ENCODE results near the gene ADGRA3. TPM values are rescaled to one million over a fixed set of nuclear protein-coding genes. Genes with fewer than 3 reads are reported as not detected.
A peak's percentile ranks its signal among the peaks of the same experiment; 100 is the strongest.
"Not testable (repeated sequence)": the region's sequence is repeated elsewhere in the genome, so short reads cannot be mapped to it uniquely, and the experiment has no call there.

Gene ADGRA3
- polyA plus RNA-seq, 1 donor from 2014 or later = 0.14 TPM

DNA sequence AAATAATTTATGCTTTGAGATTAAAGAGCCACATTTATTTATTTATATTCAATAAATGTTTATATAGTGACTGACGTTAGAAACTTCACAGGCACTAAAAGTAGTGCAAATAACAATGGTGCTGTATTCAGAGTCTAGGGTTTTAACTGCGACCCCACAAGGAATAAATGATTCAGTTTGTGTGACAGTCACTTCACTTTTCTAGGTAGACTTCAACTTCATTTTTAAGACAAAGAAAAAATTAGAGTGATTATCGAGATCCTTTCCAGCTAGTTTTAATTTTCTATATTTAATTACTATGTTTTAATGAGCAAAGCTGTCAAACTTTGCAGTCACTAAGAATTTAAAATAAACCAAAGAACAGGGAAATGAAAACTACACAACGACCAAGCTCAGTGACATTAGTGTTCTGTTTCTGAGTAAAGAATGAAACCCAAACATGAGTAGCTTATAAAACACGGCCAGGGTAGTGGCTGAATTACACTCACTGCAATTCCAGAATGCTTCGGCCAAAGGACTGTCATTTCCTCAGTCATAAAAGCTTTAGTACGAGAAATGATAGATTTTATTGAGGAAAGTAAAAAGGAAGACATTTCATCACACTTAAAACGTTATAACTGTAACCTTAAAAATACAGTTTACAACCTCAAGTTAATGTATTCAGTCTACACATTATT lies 38.6 kb downstream of the ADGRA3 start:
- no peak overlapping the region for H3K27ac Mint-ChIP-seq

DNA sequence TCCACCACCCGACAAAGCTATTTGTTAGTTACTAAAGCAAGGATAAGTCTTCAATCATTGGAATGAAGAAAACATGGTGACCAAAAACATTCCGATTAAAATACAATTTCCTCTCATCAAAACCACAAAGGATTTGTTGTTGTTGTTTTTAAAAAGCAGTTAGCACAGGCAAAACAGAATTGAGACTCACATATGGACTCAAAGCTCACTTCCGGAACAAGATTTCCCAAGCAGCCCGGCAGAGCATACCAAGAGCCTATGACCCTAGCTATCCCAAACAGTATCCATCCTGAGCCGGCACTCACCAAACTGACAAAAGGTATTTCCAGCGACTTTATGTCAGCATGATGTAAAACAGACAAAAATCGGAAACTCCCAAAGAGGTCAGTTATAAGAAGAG lies 39.9 kb downstream of the ADGRA3 start:
- Mint-ChIP-seq H3K36me3 (no peaks in the 10 kb centered on the region), H3K4me1 (no peaks in the 10 kb centered on the region)

More for the DNA sequence above, 38.6 kb downstream of the ADGRA3 start:
- H3K4me3 Mint-ChIP-seq = no peak overlapping the region
- no peaks in the 10 kb centered on the region for H3K27me3 Mint-ChIP-seq
- peaks cover 0 to 4% (median 4%) of the 10 kb centered on the region in 3 donors for H3K9me3 Mint-ChIP-seq
- no peaks in the 10 kb centered on the region for H3K36me3 Mint-ChIP-seq
- no peaks in the 10 kb centered on the region for H3K4me1 Mint-ChIP-seq

DNA sequence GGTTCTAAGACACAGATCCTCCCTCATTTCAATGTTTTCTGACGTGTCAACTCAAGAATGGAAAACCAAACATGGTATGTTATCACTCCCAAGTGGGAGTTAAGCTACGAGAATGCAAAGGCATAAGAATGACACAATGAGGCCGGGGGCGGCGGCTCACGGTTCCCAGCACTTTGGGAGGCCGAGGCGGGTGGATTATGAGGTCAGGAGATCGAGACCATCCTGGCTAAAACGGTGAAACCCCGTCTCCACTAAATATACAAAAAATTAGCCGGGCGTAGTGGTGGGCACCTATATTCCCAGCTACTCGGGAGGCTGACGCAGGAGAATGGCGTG lies 40.6 kb downstream of the ADGRA3 start:
- H3K36me3 Mint-ChIP-seq, H3K27me3 Mint-ChIP-seq, H3K27ac Mint-ChIP-seq, H3K4me1 Mint-ChIP-seq, H3K9me3 Mint-ChIP-seq, H3K4me3 Mint-ChIP-seq: not testable (repeated sequence)

More for the DNA sequence above, 39.9 kb downstream of the ADGRA3 start:
- no peak overlapping the region for H3K27ac Mint-ChIP-seq
- H3K9me3 Mint-ChIP-seq = peaks cover 0 to 4% (median 4%) of the 10 kb centered on the region in 3 donors
- H3K4me3 Mint-ChIP-seq = no peak overlapping the region
- no peaks in the 10 kb centered on the region for H3K27me3 Mint-ChIP-seq

DNA sequence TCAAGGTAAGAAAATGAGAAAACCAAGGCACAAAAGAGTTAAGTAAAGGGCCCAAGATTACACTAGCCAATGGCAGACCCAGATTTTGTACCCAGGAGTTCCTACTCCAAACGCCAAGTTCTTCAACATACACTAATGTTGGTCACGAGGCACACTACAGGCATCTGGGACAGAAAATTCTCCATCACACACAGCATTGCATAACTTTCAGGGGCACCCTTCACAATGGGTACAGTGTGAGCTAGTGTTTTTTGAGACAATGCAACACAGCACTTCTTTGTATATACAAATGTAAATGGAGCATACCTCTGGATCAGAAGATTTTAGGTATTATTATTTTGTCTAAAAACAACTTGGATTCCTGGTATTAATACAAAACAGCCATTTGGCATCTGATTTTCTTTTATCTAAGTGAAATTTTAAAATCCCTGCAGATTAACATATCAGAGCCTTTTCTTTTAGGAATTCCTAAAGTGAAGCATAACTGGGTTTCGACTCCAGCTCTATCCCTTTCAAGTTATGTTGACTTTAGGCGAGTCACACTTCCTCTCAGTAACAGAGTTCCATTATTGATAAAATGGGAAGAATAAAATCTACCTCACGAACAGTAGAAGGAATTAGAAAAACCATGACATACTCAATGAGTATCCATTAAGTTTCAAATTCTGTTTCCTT lies 41.1 kb downstream of the ADGRA3 start:
- Mint-ChIP-seq H3K4me1 (no peaks in the 10 kb centered on the region), H3K36me3 (no peaks in the 10 kb centered on the region), H3K4me3 (no peak overlapping the region), H3K27me3 (no peaks in the 10 kb centered on the region), H3K27ac (no peak overlapping the region), H3K9me3 (peaks cover 0 to 4% (median 4%) of the 10 kb centered on the region in 3 donors)

DNA sequence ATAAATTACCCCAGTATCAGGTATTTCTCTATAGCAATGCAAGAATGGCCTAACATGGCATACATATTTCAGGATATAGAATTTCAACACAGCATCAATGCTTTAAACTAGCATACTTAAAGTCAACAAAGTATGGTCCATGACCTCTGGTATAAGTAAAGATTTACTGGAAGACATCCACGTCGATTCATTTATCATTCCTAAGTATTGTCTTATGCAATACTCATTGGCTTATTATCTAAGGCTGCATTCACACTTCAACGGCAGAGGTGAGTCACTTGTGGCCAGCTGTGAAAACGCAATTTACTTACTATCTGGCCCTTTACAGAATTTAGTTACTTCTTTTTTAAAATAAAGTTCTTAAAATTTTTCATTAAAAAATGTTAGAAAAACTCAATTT lies 42.6 kb downstream of the ADGRA3 start:
- Mint-ChIP-seq H3K27ac (no peak overlapping the region), H3K4me1 (no peaks in the 10 kb centered on the region), H3K4me3 (no peak overlapping the region), H3K36me3 (no peaks in the 10 kb centered on the region), H3K27me3 (no peaks in the 10 kb centered on the region), H3K9me3 (peaks cover 0 to 8% (median 2%) of the 10 kb centered on the region in 3 donors)

DNA sequence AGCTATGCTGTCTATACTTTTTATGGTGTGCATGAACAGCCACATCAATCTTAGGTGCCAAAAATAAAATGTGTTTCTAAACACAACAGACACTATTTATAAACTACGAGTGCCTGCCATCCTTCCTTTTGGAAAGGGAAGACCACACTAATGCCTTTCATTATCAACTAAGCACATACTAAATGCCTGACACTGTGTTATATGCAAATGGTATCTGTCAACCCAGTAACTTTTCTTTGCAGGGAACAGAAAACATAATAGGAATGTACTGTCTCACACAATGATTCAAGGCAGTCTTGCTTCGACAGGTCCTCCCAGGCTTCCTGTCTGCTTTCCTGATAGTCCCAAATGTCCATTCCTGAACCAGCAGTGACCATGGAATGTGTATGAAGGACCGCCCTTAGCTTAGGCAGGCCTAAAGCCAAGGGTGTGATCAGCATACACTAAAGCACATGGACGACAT lies 43.8 kb downstream of the ADGRA3 start:
- Mint-ChIP-seq H3K36me3 (no peaks in the 10 kb centered on the region), H3K27me3 (no peaks in the 10 kb centered on the region), H3K4me1 (no peaks in the 10 kb centered on the region), H3K27ac (no peak overlapping the region), H3K4me3 (no peak overlapping the region), H3K9me3 (peaks cover 0 to 4% (median 3%) of the 10 kb centered on the region in 3 donors)

DNA sequence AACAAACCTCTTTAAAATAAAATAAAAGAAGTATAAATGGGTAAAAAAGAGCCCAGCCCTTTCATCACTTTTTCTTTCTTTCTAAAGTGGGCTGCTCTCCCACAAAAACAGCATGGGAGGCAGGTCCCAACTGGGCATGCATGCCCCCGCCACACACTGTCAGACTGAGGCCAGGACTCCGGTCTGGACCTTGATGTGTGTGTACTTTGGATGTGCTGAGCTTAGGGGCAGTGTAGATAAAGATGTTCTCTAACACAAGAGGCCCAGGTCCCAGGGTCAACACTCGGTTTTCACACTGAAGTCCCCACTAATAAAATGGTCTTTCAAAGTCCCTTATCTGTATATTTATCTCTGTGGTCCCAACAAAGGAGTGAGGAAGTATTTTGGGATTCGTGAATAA lies 44.4 kb downstream of the ADGRA3 start:
- H3K4me3 Mint-ChIP-seq = no peak overlapping the region
- H3K27ac Mint-ChIP-seq = no peak overlapping the region
- H3K9me3 Mint-ChIP-seq = peaks cover 0 to 4% (median 3%) of the 10 kb centered on the region in 3 donors
- no peaks in the 10 kb centered on the region for H3K27me3 Mint-ChIP-seq
- H3K36me3 Mint-ChIP-seq = no peaks in the 10 kb centered on the region
- H3K4me1 Mint-ChIP-seq = no peaks in the 10 kb centered on the region

DNA sequence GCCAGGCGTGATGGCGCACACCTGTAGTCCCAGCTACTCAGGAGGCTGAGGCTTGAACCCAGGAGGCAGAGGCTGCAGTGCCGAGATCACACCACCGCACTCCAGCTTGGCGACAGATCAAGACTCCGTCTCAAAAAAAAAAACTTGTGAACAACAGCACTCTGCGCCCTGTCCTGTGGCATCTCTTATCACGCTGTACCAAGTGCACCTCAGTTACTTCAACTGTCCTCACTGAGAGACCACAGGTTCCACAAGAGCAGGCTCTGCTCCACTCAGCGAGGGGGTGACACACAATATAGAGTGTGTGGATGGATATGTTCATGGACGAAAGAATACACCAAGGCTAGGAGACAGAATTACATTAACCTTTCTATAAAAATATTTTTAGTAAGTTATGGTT lies 49.3 kb downstream of the ADGRA3 start:
- Mint-ChIP-seq H3K4me1 (no peaks in the 10 kb centered on the region), H3K4me3 (no peak overlapping the region), H3K27ac (no peak overlapping the region), H3K36me3 (no peaks in the 10 kb centered on the region), H3K9me3 (peaks cover 0 to 4% (median 2%) of the 10 kb centered on the region in 3 donors), H3K27me3 (no peaks in the 10 kb centered on the region)

DNA sequence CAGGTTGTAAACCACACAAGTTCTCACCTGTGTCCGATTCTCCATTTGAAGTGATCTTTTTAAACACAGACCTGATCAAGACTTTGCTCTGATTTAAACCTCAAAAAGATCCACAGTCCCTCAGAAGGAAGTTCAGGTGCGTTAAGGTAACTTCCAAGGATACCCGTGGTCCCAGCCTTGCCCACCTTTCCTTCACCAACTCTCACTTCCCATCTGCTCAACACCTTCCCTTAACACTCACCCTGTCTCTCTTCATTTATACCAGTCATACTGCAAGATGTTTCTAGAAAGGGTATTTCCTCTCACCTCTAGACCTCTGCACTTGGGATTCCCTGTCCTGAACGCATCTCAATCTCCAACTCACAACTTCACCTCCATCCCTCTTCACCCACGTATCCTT lies 49.9 kb downstream of the ADGRA3 start:
- H3K36me3 Mint-ChIP-seq = no peaks in the 10 kb centered on the region
- no peaks in the 10 kb centered on the region for H3K4me1 Mint-ChIP-seq
- H3K4me3 Mint-ChIP-seq = no peak overlapping the region
- peak overlapping the region in 1 of 3 donors; percentile 5 for H3K27ac Mint-ChIP-seq
- no peaks in the 10 kb centered on the region for H3K27me3 Mint-ChIP-seq
- peaks cover 0 to 4% (median 2%) of the 10 kb centered on the region in 3 donors for H3K9me3 Mint-ChIP-seq

DNA sequence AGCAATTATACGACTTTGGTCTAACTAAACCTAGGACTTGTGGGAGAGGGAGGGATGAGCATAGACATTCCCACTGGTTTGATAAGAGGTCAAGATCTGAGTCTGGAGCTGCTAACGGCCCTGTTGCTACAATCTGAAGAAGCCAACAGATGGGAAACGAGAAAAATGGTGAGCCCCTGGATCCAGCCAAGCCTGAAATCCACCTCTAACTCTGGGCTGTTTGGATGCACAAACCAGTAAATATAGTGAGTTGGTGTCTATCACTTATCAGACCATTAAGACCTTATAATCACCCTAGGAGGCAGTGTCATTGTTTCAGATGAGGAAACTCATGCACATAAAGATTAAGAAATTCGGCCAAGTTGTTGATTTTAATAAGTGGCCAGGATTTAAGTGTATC lies 50.5 kb downstream of the ADGRA3 start:
- H3K27ac Mint-ChIP-seq = no peak overlapping the region
- H3K4me3 Mint-ChIP-seq = no peak overlapping the region
- H3K36me3 Mint-ChIP-seq = no peaks in the 10 kb centered on the region
- no peaks in the 10 kb centered on the region for H3K4me1 Mint-ChIP-seq
- peaks cover 0 to 4% (median 2%) of the 10 kb centered on the region in 3 donors for H3K9me3 Mint-ChIP-seq
- no peaks in the 10 kb centered on the region for H3K27me3 Mint-ChIP-seq

DNA sequence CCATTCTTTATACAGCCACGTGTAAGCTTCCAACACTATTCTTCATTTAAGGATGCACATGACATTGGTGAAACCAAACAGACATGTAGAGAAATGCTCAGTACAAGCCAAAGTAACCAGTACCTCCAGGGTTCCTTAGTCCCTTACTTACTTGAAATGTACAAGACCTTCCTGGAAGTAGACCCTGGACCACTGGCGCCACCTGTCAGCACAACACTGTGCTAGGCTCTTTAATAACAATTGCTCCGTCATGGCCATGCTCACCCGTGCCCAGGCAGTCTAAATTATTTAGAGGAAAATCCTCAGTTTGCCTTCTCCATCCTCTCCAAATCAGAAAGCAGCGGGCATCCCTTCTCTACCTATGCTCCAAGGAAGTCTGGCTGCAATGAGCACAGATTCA lies 52.7 kb downstream of the ADGRA3 start:
- H3K27me3 Mint-ChIP-seq = no peaks in the 10 kb centered on the region
- H3K4me1 Mint-ChIP-seq = no peaks in the 10 kb centered on the region
- no peak overlapping the region for H3K4me3 Mint-ChIP-seq
- H3K36me3 Mint-ChIP-seq = no peaks in the 10 kb centered on the region
- H3K27ac Mint-ChIP-seq = no peak overlapping the region
- peaks cover 0 to under 1% (median 0%) of the 10 kb centered on the region in 3 donors for H3K9me3 Mint-ChIP-seq

DNA sequence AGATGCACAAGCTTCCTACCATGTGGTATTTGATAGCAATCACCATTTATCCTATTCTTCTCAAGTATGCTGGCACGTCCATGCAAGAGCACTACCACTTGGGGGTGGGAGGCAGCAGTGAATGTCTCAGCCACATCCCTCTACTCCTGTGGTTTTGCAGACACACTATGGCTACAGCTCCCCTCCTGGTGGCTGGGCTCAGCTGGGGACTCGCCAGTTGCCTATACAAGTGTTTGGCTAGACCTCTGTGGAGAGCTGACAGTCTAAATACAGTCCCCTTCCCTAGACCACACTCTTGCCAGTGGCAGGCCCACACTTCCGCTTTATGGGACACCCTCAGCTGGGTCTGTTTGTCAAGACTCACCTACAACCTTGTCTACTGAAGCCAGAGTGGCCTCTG lies 53.2 kb downstream of the ADGRA3 start:
- H3K27ac Mint-ChIP-seq = no peak overlapping the region
- no peaks in the 10 kb centered on the region for H3K9me3 Mint-ChIP-seq
- no peaks in the 10 kb centered on the region for H3K27me3 Mint-ChIP-seq
- no peaks in the 10 kb centered on the region for H3K36me3 Mint-ChIP-seq
- no peak overlapping the region for H3K4me3 Mint-ChIP-seq
- no peaks in the 10 kb centered on the region for H3K4me1 Mint-ChIP-seq

DNA sequence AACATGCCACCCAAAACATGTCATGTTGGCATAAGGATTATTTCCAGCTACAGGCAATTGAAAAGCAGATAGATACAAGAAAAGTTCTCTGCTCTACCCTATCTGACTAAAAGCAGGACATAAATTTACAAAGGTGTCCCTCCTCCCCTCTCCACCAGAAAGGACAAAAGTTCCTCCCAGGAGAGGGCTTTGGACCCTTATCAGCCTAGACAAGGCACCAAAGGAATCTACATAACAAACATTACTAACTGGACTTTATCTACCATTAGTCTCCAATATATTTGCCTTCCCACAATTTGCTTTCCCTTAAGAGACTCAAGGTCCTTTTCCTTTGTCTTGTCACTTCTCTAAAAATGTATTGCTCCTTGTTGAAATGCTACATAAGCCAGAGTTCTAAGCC lies 55.6 kb downstream of the ADGRA3 start:
- H3K4me1 Mint-ChIP-seq = no peaks in the 10 kb centered on the region
- H3K27ac Mint-ChIP-seq = no peak overlapping the region
- H3K36me3 Mint-ChIP-seq = no peaks in the 10 kb centered on the region
- no peaks in the 10 kb centered on the region for H3K27me3 Mint-ChIP-seq
- no peak overlapping the region for H3K4me3 Mint-ChIP-seq
- no peaks in the 10 kb centered on the region for H3K9me3 Mint-ChIP-seq

DNA sequence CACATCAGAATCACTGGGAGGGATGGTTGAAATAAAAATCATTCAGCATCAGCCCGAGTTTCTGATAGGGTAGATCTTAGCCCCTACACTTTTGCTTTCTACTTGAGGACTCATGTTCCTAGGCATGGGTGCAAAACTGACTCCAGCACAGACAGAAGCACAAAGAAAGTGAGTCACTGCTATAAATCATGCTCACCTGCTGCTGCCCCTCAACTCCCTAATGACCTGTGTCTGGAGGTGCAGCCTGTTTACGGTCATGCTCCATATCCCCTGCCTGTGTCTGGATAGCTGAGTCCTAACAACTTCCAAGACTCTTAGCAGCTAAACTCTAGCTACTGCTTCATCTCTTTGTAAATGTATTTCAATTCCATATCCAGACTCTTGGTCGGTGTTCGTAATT lies 57.8 kb downstream of the ADGRA3 start:
- Mint-ChIP-seq H3K27me3 (no peaks in the 10 kb centered on the region), H3K4me1 (no peaks in the 10 kb centered on the region), H3K4me3 (no peak overlapping the region), H3K9me3 (peaks cover 0 to 2% (median 0%) of the 10 kb centered on the region in 3 donors), H3K36me3 (no peaks in the 10 kb centered on the region), H3K27ac (no peak overlapping the region)

DNA sequence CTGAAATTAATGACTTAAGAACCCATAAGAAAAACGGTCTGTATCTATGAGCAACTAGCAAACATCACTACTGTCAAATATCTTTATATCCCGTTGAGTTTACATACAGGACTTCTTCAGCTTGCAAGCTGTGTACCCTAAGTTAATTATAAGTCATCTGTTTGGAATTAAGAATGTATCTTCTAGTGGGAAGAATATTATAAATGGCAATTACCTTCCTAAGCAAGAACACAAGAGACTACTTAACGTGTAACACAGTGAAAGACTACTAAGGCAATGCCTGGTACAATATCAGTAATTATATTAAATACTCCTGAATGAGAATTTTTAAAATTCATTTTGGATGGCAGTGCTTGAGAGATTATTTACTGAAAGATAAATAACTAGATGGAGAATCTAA lies 58.5 kb downstream of the ADGRA3 start:
- Mint-ChIP-seq H3K4me1 (no peaks in the 10 kb centered on the region), H3K27ac (no peak overlapping the region), H3K9me3 (peaks cover 0 to 2% (median 0%) of the 10 kb centered on the region in 3 donors), H3K4me3 (no peak overlapping the region), H3K27me3 (no peaks in the 10 kb centered on the region), H3K36me3 (no peaks in the 10 kb centered on the region)

DNA sequence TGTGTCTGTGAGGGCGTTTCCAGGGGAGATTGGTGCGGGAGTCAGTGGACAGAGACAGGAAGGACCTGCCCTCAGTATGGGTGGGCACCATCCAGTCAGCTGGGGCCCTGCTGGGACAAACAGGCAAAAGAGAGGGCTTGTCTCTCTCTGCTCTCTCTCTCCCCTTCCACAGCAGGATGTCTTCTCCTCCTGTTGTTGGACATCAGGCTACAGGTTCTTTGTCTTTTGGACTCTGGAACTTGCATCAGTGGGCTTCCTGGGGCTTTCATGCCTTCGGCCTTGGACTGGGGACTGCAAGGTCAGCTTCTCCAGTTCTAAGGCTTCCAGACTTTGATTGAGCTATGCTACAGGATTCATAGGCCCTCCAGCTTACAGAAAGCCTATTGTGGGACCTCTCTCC lies 59.6 kb downstream of the ADGRA3 start:
- Mint-ChIP-seq H3K27me3 (no peaks in the 10 kb centered on the region), H3K27ac (no peak overlapping the region), H3K4me3 (no peak overlapping the region), H3K9me3 (peaks cover 0 to 2% (median 0%) of the 10 kb centered on the region in 3 donors), H3K4me1 (no peaks in the 10 kb centered on the region), H3K36me3 (no peaks in the 10 kb centered on the region)
